Non-pigmented ciliary epithelial cell (primary cell): Measurements from ENCODE around the gene GRN.
"Not testable (repeated sequence)": the region's sequence is repeated elsewhere in the genome, so short reads cannot be mapped to it uniquely, and the experiment has no call there.

Experiments used
- DNase-seq: peaks from one replicate; pipeline ENCODE4 v3.0.0-alpha.2; 2010; ENCODE audit warnings: low read depth

GRN gene

GRCh38 chr17:44361292-44362260 lies 16.5 kb downstream of the GRN start:
- no peak for DNase-seq

GRCh38 chr17:44362459-44362948 lies 17.4 kb downstream of the GRN start:
- no peak for DNase-seq

GRCh38 chr17:44362949-44363612 lies 18.0 kb downstream of the GRN start:
- no peak for DNase-seq

GRCh38 chr17:44363613-44364159 lies 18.6 kb downstream of the GRN start, which contains the start of gene FAM171A2:
FAM171A2 (minus strand) TSS chr17:44363853; CDS start chr17:44363714, 139 bp downstream.
- DNase-seq = no peak

- DNase-seq = not testable (repeated sequence)
Observed at GRCh38 chr17:44365051-44365450, 19.9 kb downstream of the GRN start.

- DNase-seq = no peak
Observed at GRCh38 chr17:44367231-44367979, 22.3 kb downstream of the GRN start.

GRCh38 chr17:44368391-44369243 lies 23.5 kb downstream of the GRN start:
- not testable (repeated sequence) for DNase-seq

- DNase-seq = not testable (repeated sequence)
Observed at GRCh38 chr17:44369414-44370023, 24.4 kb downstream of the GRN start.

- DNase-seq = no peak
Observed at GRCh38 chr17:44372036-44372435, 26.9 kb downstream of the GRN start.

- no peak for DNase-seq
Observed at GRCh38 chr17:44374306-44375195, 29.4 kb downstream of the GRN start.

GRCh38 chr17:44375196-44376017 lies 30.3 kb downstream of the GRN start:
- DNase-seq = no peak

GRCh38 chr17:44376124-44376523 lies 31.0 kb downstream of the GRN start:
- no peak for DNase-seq

- no peak for DNase-seq
Observed at GRCh38 chr17:44376779-44377178, 31.7 kb downstream of the GRN start.

GRCh38 chr17:44378171-44378705 lies 33.1 kb downstream of the GRN start:
- no peak for DNase-seq

GRCh38 chr17:44379887-44380286 lies 34.8 kb downstream of the GRN start:
- no peak for DNase-seq

GRCh38 chr17:44380767-44381166 lies 35.7 kb downstream of the GRN start:
- DNase-seq = no peak

- DNase-seq = no peak
Observed at GRCh38 chr17:44381810-44382305, 36.8 kb downstream of the GRN start.

- DNase-seq = no peak
Observed at GRCh38 chr17:44382917-44383316, 37.8 kb downstream of the GRN start.
